IPS-20b (cell line): ENCODE results near the gene ARFRP1.
"Not testable (repeated sequence)": the region's sequence is repeated elsewhere in the genome, so short reads cannot be mapped to it uniquely, and the experiment has no call there.

Experiments used
- H3K27ac ChIP-seq: one replicate; pipeline ENCODE4 v1.5.1; 2013; ENCODE audit warnings: low read length
- H3K27me3 ChIP-seq: 2 replicates; pipeline ENCODE4 v1.6.1; 2013; ENCODE audit warnings: mild to moderate bottlenecking, low read length, inconsistent platforms; ENCODE audit not compliant: insufficient read depth
- H3K36me3 ChIP-seq: 2 replicates; pipeline ENCODE4 v1.6.1; 2013; ENCODE audit warnings: low read depth, mild to moderate bottlenecking, inconsistent platforms, low read length, moderate library complexity; ENCODE audit not compliant: insufficient read depth
- H3K4me1 ChIP-seq: 2 replicates; pipeline ENCODE4 v1.6.1; 2013; ENCODE audit warnings: mild to moderate bottlenecking, control low read depth, inconsistent platforms, low read length, moderate library complexity; ENCODE audit not compliant: insufficient read depth
- H3K4me3 ChIP-seq: 2 replicates; pipeline ENCODE4 v1.5.1; 2013; ENCODE audit warnings: mild to moderate bottlenecking, low read length, inconsistent platforms
- H3K9ac ChIP-seq: 2 replicates; pipeline ENCODE4 v1.6.1; 2013; ENCODE audit warnings: low read depth, mild to moderate bottlenecking, inconsistent platforms, low read length, moderate library complexity
- H3K9me3 ChIP-seq: 2 replicates; pipeline ENCODE4 v1.6.1; 2013; ENCODE audit warnings: mild to moderate bottlenecking, low read depth, low read length, inconsistent platforms; ENCODE audit not compliant: insufficient read depth

ARFRP1 gene

DNA sequence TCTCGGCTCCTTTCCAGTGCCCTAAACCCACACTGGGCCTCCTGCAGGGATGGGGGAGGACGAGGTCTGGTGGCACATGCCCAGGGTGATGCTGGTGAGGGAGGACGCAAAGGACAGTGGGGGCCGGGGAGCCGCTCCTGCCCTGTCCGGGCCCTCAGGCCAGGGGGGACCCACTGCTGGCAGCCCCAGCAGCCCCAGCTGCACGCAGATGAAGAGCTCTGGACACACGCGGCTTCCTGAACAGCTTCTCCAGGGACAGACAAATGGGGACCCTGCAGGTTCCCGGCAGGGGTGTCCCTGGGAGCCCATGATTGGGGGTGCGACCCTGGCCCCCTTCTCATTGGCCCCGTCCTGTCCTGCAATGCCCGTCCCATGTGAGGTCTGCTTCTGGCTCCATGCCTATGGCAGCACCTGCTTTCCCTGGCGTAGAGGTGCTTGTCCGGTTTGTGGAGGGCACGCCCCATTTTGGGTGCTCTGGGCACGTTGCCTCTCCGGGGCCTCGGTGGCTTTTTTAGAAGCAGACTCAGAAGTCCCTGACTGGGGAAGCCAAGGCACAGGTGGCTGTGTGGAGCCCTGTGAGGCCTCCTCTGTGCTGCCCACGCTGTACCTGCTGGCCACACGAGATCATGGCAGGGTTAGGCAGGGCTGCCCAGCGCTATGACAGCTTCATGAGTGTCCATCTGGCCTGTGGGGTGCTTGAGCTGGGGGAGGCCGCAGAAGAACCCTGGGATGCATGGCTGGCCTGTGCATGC is 26.7 kb downstream of the ARFRP1 start:
- H3K9ac ChIP-seq, result no peak overlapping the region
- H3K27me3 ChIP-seq, result no peaks in the 10 kb centered on the region
- H3K9me3 ChIP-seq, result no peaks in the 10 kb centered on the region
- no peaks in the 10 kb centered on the region for H3K4me1 ChIP-seq
- H3K4me3 ChIP-seq, result no peak overlapping the region
- H3K36me3 ChIP-seq, result peaks cover 22% of the 10 kb centered on the region; the same call in 1 of the 2 replicates
- no peak overlapping the region for H3K27ac ChIP-seq

GRCh38 chr20:63680427-63680826 is 27.3 kb downstream of the ARFRP1 start:
- Histone ChIP-seq H3K27me3 (no peaks in the 10 kb centered on the region), H3K9me3 (no peaks in the 10 kb centered on the region), H3K9ac (no peak overlapping the region), H3K36me3 (peaks cover 22% of the 10 kb centered on the region; the same call in 1 of the 2 replicates), H3K27ac (no peak overlapping the region), H3K4me3 (no peak overlapping the region), H3K4me1 (no peaks in the 10 kb centered on the region)

- Histone ChIP-seq H3K9ac (no peak overlapping the region), H3K27ac (no peak overlapping the region)
Measured at GRCh38 chr20:63679799-63680305, 27.9 kb downstream of the ARFRP1 start.

GRCh38 chr20:63678667-63679465 is 28.9 kb downstream of the ARFRP1 start:
- no peaks in the 10 kb centered on the region for H3K27me3 ChIP-seq
- H3K9ac ChIP-seq, result no peak overlapping the region
- no peaks in the 10 kb centered on the region for H3K9me3 ChIP-seq
- no peaks in the 10 kb centered on the region for H3K4me1 ChIP-seq
- H3K36me3 ChIP-seq, result peaks cover 28% of the 10 kb centered on the region
- H3K27ac ChIP-seq, result no peak overlapping the region
- no peak overlapping the region for H3K4me3 ChIP-seq

More at GRCh38 chr20:63679799-63680305, 27.9 kb downstream of the ARFRP1 start:
- H3K9me3 ChIP-seq, result no peaks in the 10 kb centered on the region
- H3K4me3 ChIP-seq, result no peak overlapping the region
- H3K4me1 ChIP-seq, result no peaks in the 10 kb centered on the region
- H3K36me3 ChIP-seq, result peaks cover 22% of the 10 kb centered on the region; the same call in 1 of the 2 replicates
- H3K27me3 ChIP-seq, result no peaks in the 10 kb centered on the region

- no peak overlapping the region for H3K9ac ChIP-seq
- H3K27me3 ChIP-seq, result no peaks in the 10 kb centered on the region
- H3K4me3 ChIP-seq, result no peak overlapping the region
- peaks cover 29% of the 10 kb centered on the region for H3K36me3 ChIP-seq
- H3K4me1 ChIP-seq, result no peaks in the 10 kb centered on the region
- H3K9me3 ChIP-seq, result no peaks in the 10 kb centered on the region
- H3K27ac ChIP-seq, result no peak overlapping the region
Measured at GRCh38 chr20:63678071-63678470, 29.7 kb downstream of the ARFRP1 start.

- no peaks in the 10 kb centered on the region for H3K9me3 ChIP-seq
- no peak overlapping the region for H3K4me3 ChIP-seq
- H3K27me3 ChIP-seq, result no peaks in the 10 kb centered on the region
- peaks cover 29% of the 10 kb centered on the region for H3K36me3 ChIP-seq
- no peak overlapping the region for H3K27ac ChIP-seq
- H3K9ac ChIP-seq, result no peak overlapping the region
- H3K4me1 ChIP-seq, result no peaks in the 10 kb centered on the region
Measured at GRCh38 chr20:63675681-63676368, 32.0 kb downstream of the ARFRP1 start.

DNA sequence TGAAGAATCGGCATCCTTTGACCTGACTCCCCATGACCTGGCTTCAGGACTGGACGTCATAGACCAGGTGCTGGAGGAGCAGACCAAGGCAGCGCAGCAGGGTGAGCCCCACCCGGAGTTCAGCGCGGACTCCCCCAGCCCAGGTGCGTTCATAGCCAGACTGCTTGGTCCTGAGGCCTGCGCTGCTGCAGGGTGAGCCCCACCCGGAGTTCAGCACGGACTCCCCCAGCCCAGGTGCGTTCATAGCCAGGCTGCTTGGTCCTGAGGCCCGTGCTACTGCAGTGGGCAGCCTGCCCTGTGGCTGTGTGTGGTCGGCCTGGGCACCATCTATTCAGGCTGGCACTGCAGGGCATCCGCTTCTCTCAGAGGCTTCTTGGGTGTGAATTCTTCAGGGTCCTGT is 33.8 kb downstream of the ARFRP1 start:
- Histone ChIP-seq H3K9me3 (no peaks in the 10 kb centered on the region), H3K27me3 (no peaks in the 10 kb centered on the region), H3K36me3 (peaks cover 34% of the 10 kb centered on the region), H3K9ac (no peak overlapping the region), H3K4me3 (no peak overlapping the region), H3K4me1 (no peaks in the 10 kb centered on the region), H3K27ac (no peak overlapping the region)

DNA sequence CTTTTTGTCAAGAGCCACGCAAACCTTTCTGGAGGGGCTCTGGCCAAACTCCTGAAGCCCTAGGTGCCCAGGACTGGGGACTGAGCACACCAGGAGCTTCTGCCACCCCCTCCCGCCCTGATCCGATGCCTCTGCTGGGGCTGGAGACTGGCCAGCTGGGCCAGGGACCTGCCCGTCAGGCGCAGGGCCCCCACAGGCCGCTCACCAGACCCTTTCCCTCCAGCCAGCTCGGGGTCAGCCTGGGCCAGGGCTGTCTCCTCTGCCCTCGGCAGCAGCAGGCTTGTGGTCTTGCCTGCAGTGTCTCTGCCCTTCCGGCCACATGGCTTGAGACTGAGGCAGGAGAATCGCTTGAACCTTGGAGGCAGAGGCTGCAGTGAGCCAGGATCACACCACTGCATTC is 35.1 kb downstream of the ARFRP1 start:
- Histone ChIP-seq H3K36me3 (peaks cover 37% of the 10 kb centered on the region), H3K27me3 (no peaks in the 10 kb centered on the region), H3K4me3 (no peak overlapping the region), H3K9ac (no peak overlapping the region), H3K4me1 (no peaks in the 10 kb centered on the region), H3K27ac (no peak overlapping the region), H3K9me3 (no peaks in the 10 kb centered on the region)

DNA sequence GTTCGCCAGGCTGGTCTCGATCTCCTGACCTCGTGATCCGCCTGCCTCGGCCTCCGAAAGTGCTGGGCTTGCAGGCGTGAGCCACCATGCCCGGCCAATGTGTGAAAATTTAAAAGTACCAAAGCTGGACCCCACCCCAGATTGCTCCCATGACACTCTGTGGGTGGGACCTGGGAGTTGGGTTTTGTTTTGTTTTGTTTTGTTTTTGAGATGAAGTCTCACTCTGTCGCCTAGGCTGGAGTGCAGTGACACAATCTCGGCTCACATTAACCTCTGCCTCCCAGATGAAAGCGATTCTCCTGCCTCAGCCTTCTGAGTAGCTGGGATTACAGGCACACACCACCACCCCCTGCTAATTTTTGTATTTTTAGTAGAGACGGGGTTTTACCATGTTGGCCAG is 36.1 kb downstream of the ARFRP1 start:
- H3K27me3 ChIP-seq, H3K9me3 ChIP-seq, H3K4me1 ChIP-seq, H3K27ac ChIP-seq, H3K9ac ChIP-seq, H3K4me3 ChIP-seq: not testable (repeated sequence)
- peaks cover 37% of the 10 kb centered on the region for H3K36me3 ChIP-seq

DNA sequence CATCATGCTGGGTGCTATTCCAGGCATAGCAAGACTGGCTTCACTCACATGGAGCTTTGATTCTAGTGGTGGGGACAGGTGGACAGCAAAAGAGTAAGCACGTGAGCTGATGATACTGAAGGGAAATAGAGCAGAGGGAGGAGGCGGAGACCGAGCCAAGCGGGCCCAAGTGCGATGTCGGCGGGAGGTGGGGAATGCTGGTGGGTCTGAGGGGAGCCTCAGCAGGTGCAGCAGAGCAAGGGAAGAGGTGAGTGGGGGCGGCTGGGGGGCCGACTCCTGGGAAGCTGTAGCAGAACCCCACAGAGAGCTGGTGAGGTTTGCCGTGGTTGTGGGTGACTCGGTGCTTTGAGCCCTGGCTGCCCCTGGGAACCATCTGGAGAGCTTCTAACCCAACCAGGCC is 39.4 kb downstream of the ARFRP1 start:
- Histone ChIP-seq H3K9ac (no peak overlapping the region), H3K9me3 (no peaks in the 10 kb centered on the region), H3K4me1 (no peaks in the 10 kb centered on the region), H3K27ac (no peak overlapping the region), H3K36me3 (peaks cover 45% of the 10 kb centered on the region), H3K4me3 (no peak overlapping the region), H3K27me3 (no peaks in the 10 kb centered on the region)

- Histone ChIP-seq H3K27ac (no peak overlapping the region), H3K27me3 (no peaks in the 10 kb centered on the region), H3K4me3 (no peak overlapping the region), H3K9me3 (no peaks in the 10 kb centered on the region), H3K36me3 (peaks cover 49% of the 10 kb centered on the region), H3K4me1 (no peaks in the 10 kb centered on the region), H3K9ac (no peak overlapping the region)
Measured at GRCh38 chr20:63667858-63668257, 39.9 kb downstream of the ARFRP1 start.
